Fibroblast of the aortic adventitia (primary cell): ENCODE measurements around the gene RPTN. TPM values are rescaled to one million over a fixed set of nuclear protein-coding genes. Genes with fewer than 3 reads are reported as not detected.
A peak's percentile ranks its signal among the peaks of the same experiment; 100 is the strongest.

Experiments used
- DNase-seq: peaks from one replicate; pipeline ENCODE4 v3.0.0-alpha.2; 2010; ENCODE audit warnings: low read depth
- H3K4me3 ChIP-seq: 2 replicates; pipeline ENCODE4 v1.5.1; 2011; ENCODE audit warnings: low read depth, mild to moderate bottlenecking, control low read depth, low read length, moderate library complexity
- total RNA-seq: library from RNA; depleted of rRNA; stranded (reverse); fragments of >200 nt; gene quantifications from 2 replicates; pipeline ENCODE4 v1.2.3, GENCODE V29; 2012; ENCODE audit warnings: low replicate concordance
- TF ChIP-seq, protein P1 (sequence below): IDR thresholded peaks from 2 replicates; pipeline ENCODE4 v1.5.1; 2011; ENCODE audit warnings: mild to moderate bottlenecking, low read length, control low read depth, inconsistent platforms; ENCODE audit not compliant: insufficient read depth

The RPTN gene
- total RNA-seq, 1 donor = not detected

DNA sequence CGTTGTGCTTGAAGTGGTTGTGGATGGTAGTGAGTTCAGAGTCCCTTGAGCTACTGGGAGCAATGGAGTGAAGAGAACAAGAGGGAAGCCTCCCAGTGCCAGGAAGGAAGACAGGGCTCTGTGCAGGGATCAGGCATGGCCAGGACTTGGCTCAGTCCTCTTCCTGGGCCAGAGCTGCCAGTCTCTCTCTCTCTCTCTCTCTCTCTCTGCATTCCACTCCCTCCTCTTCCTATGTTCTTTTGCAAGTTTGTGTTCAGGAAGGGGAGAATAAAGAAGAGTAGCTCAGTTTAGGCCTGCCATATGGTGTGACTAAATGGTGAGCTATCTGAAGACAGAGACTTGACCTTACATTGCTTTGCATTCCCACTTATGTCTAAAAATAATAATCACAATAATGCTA lies 20.5 kb upstream of the RPTN start:
- DNase-seq = no peak
- H3K4me3 ChIP-seq = no peak overlapping the region
- TF ChIP-seq, protein P1, sequence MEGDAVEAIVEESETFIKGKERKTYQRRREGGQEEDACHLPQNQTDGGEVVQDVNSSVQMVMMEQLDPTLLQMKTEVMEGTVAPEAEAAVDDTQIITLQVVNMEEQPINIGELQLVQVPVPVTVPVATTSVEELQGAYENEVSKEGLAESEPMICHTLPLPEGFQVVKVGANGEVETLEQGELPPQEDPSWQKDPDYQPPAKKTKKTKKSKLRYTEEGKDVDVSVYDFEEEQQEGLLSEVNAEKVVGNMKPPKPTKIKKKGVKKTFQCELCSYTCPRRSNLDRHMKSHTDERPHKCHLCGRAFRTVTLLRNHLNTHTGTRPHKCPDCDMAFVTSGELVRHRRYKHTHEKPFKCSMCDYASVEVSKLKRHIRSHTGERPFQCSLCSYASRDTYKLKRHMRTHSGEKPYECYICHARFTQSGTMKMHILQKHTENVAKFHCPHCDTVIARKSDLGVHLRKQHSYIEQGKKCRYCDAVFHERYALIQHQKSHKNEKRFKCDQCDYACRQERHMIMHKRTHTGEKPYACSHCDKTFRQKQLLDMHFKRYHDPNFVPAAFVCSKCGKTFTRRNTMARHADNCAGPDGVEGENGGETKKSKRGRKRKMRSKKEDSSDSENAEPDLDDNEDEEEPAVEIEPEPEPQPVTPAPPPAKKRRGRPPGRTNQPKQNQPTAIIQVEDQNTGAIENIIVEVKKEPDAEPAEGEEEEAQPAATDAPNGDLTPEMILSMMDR = no peak

DNA sequence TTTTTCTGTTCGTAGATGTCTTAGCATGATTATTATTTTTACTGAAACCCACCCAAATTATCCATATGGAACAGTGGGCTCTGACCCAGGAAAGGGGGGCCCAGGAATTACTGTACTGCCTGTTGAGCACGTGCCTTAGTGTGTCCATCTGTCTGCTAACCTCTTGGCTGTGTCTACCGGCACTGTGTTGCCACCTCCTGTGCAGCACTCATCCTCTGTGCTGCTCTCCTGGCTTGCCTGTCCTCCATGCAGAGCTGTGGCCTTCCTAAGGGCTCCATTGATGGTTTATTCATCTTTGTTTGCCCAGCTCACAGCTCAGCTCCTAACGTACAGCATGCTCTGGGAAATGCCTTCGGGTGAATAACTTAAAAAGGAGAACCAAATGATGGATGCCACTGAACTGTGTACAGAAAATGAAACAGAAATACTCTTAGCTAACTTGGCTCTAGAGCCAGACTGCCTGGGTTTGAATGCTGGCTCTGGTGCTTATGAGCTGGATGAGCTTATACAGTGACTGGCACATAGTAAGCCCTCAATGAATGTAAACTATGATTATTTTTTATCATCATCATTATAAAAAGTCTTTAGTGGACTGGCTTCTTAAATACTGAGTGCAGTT lies 11.4 kb upstream of the RPTN start:
- no peak overlapping the region for H3K4me3 ChIP-seq
- DNase-seq = no peak
- TF ChIP-seq, protein P1 = no peak

DNA sequence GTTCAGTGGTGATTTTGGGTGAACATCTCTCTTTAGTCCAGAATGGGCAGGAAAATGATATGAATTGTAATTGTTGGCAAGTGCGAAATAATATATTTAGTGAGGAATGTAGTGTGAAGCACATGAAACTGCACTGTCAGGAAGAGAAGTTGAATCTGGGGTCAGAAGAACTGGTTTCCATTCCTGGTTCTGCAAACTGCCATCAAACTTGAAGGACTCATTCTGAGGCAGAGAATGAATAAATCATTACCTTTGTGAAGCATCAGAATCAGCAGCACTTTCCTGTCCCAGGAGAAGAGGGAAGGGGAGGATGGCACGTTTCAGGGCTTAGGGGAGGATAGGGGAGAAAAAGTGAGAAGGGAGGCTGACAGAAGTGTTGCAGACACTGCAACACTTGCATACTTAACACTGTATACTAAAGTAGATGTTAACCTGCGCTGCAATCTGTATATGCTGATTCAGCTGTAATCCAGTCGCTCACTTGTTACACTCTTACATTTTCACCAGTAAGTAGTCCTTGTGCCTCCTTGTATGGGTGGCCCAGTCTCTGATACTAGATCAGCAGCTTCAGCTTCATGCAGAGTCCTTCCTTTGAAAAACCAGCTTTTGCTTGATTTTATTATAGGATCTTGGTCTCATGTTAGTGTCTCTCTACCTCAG lies 10.5 kb upstream of the RPTN start:
- TF ChIP-seq, protein P1 = no peak
- DNase-seq = no peak
- H3K4me3 ChIP-seq = no peak overlapping the region

DNA sequence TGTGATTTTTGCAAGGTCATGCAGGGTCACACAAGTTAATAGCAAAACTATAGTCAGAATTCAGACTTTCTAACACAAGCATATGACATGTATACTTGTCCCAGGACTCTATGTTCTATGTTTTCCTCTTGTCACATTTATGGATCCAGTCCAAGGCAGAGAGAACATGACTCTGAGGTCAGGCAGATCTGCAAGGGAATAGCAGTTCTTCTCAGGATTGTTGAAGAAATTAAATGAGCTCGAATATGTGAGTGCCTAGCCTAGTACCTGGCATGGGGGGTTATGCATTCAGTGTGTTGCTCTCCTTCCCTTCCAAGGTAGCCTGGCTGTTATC lies 9.5 kb upstream of the RPTN start:
- TF ChIP-seq, protein P1 = no peak
- H3K4me3 ChIP-seq = no peak overlapping the region
- no peak for DNase-seq

DNA sequence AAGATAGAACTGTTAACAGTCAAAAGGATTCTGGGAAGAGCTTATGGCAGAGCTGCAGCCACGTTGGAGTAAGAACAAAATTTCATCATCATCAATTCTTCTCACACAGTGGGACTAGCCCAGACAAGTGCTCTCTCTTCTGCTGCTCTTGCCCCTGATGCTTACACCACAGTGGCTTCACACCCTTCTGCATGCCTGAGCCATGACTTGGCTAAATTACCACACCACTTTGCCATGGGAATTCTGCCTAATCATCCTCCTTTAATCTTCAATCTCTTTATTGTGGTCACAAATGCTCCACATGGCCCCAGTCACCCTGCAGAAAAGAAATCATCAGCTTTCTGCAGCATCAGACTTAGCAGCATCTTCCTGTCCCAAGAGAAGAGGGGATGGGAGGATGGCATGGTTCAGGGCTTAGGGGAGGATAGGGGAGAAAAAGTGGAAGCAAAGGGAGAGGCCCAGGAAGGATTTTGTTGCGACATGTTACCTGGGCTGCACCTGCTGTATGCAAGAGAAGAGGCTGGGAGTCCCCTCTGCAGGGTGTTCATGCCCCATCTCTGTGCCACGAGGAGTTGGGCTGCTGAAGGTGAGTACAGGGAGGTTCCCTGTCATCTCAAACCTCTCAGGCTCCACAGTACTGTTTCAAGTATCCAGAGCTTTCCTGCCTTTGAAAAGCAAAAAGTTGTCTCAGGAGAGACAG lies 9.0 kb upstream of the RPTN start:
- no peak overlapping the region for H3K4me3 ChIP-seq
- DNase-seq = peak; percentile 74
- TF ChIP-seq, protein P1 = no peak

DNA sequence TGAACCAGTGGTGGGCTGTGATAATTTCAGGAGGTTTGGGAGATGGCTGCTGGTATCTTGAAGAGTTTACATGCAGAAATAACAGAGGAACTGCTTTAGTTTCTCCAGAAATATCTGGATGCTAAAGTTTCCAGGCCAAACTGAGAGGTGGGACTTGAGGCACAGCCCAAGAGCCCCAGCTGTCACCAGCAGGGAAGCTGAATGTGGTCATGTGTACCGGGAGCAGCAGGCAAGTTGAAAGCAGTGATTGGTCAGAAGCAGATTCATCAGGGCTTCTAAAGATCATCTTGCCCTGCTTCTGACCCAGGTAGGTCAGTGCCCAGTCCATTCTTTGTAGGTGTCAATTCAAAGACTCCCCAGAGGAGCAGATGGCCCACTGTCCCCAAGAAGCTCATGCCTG lies 7.9 kb upstream of the RPTN start:
- H3K4me3 ChIP-seq = no peak overlapping the region
- TF ChIP-seq, protein P1 = no peak
- no peak for DNase-seq
